ENCODE results near the gene PIK3C2A.

DNA sequence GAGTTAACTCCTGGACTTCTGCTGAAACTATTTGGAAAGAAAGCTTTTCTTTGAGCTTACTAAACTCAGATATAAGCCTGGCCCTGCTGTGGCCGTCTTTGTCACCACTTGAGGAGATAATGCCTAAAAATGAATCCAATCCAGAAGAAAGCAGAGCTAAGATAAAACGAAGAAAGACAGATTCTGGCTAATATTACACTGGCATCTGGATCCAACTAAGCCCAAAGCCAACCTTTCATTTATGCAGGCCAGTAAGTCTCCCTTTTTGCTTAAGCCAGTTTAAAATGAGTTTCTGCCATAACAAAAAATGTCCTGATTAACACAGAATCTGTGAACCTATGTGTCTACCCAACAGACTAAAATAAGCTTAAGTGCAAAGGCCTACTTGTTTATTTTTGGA is 34.5 kb downstream of the PIK3C2A start:
- TF ChIP-seq PHF8 (CRISPR knock-in tag; IDR thresholded peaks at IDR 0.05) = no peak
- TF ChIP-seq ZNF44 (CRISPR knock-in tag; IDR thresholded peaks at IDR 0.05) = no peak
- TF ChIP-seq EZH2 (conservative IDR thresholded peaks at IDR 0.05; ENCODE audit: low read depth, low read length) = no peak
- TF ChIP-seq, protein P1, sequence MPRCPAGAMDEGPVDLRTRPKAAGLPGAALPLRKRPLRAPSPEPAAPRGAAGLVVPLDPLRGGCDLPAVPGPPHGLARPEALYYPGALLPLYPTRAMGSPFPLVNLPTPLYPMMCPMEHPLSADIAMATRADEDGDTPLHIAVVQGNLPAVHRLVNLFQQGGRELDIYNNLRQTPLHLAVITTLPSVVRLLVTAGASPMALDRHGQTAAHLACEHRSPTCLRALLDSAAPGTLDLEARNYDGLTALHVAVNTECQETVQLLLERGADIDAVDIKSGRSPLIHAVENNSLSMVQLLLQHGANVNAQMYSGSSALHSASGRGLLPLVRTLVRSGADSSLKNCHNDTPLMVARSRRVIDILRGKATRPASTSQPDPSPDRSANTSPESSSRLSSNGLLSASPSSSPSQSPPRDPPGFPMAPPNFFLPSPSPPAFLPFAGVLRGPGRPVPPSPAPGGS (CRISPR knock-in tag; IDR thresholded peaks at IDR 0.05) = no peak
- no peak for TF ChIP-seq ZNF138 (CRISPR knock-in tag; IDR thresholded peaks at IDR 0.05; ENCODE audit: low read depth)
- TF ChIP-seq NBN (conservative IDR thresholded peaks at IDR 0.05) = no peak
- TF ChIP-seq, protein P2, sequence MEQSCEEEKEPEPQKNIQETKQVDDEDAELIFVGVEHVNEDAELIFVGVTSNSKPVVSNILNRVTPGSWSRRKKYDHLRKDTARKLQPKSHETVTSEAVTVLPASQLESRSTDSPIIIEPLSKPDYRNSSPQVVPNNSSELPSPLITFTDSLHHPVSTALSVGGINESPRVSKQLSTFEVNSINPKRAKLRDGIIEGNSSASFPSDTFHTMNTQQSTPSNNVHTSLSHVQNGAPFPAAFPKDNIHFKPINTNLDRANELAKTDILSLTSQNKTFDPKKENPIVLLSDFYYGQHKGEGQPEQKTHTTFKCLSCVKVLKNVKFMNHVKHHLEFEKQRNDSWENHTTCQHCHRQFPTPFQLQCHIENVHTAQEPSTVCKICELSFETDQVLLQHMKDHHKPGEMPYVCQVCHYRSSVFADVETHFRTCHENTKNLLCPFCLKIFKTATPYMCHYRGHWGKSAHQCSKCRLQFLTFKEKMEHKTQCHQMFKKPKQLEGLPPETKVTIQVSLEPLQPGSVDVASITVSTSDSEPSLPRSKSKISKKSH (CRISPR knock-in tag; IDR thresholded peaks at IDR 0.05; ENCODE audit: borderline replicate concordance) = no peak
- TF ChIP-seq, protein P3, sequence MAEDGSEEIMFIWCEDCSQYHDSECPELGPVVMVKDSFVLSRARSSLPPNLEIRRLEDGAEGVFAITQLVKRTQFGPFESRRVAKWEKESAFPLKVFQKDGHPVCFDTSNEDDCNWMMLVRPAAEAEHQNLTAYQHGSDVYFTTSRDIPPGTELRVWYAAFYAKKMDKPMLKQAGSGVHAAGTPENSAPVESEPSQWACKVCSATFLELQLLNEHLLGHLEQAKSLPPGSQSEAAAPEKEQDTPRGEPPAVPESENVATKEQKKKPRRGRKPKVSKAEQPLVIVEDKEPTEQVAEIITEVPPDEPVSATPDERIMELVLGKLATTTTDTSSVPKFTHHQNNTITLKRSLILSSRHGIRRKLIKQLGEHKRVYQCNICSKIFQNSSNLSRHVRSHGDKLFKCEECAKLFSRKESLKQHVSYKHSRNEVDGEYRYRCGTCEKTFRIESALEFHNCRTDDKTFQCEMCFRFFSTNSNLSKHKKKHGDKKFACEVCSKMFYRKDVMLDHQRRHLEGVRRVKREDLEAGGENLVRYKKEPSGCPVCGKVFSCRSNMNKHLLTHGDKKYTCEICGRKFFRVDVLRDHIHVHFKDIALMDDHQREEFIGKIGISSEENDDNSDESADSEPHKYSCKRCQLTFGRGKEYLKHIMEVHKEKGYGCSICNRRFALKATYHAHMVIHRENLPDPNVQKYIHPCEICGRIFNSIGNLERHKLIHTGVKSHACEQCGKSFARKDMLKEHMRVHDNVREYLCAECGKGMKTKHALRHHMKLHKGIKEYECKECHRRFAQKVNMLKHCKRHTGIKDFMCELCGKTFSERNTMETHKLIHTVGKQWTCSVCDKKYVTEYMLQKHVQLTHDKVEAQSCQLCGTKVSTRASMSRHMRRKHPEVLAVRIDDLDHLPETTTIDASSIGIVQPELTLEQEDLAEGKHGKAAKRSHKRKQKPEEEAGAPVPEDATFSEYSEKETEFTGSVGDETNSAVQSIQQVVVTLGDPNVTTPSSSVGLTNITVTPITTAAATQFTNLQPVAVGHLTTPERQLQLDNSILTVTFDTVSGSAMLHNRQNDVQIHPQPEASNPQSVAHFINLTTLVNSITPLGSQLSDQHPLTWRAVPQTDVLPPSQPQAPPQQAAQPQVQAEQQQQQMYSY (CRISPR knock-in tag; IDR thresholded peaks at IDR 0.05) = no peak
- TF ChIP-seq JUND (CRISPR knock-in tag; IDR thresholded peaks at IDR 0.05) = no peak
- no peak for TF ChIP-seq KLF6 (CRISPR knock-in tag; IDR thresholded peaks at IDR 0.05)
- TF ChIP-seq, protein P4, sequence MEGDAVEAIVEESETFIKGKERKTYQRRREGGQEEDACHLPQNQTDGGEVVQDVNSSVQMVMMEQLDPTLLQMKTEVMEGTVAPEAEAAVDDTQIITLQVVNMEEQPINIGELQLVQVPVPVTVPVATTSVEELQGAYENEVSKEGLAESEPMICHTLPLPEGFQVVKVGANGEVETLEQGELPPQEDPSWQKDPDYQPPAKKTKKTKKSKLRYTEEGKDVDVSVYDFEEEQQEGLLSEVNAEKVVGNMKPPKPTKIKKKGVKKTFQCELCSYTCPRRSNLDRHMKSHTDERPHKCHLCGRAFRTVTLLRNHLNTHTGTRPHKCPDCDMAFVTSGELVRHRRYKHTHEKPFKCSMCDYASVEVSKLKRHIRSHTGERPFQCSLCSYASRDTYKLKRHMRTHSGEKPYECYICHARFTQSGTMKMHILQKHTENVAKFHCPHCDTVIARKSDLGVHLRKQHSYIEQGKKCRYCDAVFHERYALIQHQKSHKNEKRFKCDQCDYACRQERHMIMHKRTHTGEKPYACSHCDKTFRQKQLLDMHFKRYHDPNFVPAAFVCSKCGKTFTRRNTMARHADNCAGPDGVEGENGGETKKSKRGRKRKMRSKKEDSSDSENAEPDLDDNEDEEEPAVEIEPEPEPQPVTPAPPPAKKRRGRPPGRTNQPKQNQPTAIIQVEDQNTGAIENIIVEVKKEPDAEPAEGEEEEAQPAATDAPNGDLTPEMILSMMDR (CRISPR knock-in tag; IDR thresholded peaks at IDR 0.05) = no peak
- no peak for TF ChIP-seq EP300 (IDR thresholded peaks at IDR 0.05; ENCODE audit: low read depth in 2 of 2, low read length in 2 of 2)
- no peak for TF ChIP-seq EP300 (CRISPR knock-in tag; IDR thresholded peaks at IDR 0.05; ENCODE audit: borderline replicate concordance)
- TF ChIP-seq, protein P5, sequence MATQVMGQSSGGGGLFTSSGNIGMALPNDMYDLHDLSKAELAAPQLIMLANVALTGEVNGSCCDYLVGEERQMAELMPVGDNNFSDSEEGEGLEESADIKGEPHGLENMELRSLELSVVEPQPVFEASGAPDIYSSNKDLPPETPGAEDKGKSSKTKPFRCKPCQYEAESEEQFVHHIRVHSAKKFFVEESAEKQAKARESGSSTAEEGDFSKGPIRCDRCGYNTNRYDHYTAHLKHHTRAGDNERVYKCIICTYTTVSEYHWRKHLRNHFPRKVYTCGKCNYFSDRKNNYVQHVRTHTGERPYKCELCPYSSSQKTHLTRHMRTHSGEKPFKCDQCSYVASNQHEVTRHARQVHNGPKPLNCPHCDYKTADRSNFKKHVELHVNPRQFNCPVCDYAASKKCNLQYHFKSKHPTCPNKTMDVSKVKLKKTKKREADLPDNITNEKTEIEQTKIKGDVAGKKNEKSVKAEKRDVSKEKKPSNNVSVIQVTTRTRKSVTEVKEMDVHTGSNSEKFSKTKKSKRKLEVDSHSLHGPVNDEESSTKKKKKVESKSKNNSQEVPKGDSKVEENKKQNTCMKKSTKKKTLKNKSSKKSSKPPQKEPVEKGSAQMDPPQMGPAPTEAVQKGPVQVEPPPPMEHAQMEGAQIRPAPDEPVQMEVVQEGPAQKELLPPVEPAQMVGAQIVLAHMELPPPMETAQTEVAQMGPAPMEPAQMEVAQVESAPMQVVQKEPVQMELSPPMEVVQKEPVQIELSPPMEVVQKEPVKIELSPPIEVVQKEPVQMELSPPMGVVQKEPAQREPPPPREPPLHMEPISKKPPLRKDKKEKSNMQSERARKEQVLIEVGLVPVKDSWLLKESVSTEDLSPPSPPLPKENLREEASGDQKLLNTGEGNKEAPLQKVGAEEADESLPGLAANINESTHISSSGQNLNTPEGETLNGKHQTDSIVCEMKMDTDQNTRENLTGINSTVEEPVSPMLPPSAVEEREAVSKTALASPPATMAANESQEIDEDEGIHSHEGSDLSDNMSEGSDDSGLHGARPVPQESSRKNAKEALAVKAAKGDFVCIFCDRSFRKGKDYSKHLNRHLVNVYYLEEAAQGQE (IDR thresholded peaks at IDR 0.05; ENCODE audit: borderline replicate concordance in 1 of 2, low read depth in 1 of 2, low read length in 2 of 2) = no peak
- TF ChIP-seq NFE2L2 (IDR thresholded peaks at IDR 0.05; ENCODE audit: low read length) = no peak

Data from HepG2 (cell line).